Endothelial cell of coronary artery (primary cell): ENCODE measurements around the gene STX7. TPM values are rescaled to one million over a fixed set of nuclear protein-coding genes. Genes with fewer than 3 reads are reported as not detected.

ENCODE experiments used
- total RNA-seq: library from RNA; depleted of rRNA; stranded (reverse); fragments of >200 nt; gene quantifications from 2 replicates; pipeline ENCODE4 v1.2.3, GENCODE V29; 2014

The STX7 gene
- 29.4 and 36.1 TPM in 2 replicates for total RNA-seq

DNA sequence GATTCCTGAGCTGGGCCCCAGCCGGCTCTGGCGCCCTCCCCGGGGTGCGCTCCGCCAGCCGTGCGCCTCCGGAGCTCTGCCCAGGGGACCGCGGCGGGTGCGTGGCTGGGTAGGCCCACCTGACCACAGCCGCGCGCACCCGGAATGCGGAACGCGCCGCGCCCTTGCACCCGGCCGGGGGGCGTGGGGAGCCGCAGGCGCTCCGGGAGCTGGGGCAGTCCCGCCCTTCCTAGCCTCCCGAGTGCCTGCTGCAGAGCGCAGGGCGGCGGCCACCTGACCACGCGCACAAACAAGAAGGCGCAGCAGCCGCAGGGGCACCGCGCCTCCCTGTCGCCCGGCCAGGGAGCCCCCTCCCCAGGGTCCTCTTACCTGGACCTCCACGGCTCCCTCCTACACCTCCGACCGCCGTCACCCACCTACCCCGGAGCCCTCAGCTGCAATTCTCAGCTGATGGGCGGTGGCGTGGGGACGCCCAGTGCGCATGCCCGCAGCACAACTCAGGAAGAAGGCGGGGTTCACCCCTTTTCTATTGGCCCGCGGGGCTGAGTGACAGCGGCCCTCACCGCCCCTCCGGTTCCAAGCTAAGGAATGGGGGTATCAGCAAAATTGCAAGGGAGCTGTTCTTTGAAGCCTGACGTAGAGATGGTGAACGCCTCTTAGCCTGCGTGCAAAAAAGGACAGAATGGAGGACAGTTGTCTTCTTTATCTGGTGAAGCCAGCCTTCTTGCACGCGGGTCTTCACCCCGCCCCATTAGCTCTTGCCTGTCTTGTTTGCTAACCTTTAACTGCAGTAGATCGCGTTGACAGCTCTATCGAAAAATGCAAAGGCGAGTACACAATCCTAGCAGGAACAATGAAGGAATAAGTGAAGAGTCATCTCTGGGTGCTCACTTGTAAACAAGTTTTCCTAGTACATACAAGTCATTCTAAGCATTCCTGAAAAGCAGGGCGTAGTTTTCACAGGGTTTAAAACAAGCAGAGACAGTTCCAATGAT, at the start of gene STX7:
STX7 (minus strand) TSS at position 479 of the 995 bp plus-strand sequence. CDS start 9,586 bp downstream, outside the sequence.

GRCh38 chr6:132552372-132552771, 39.5 kb upstream of the STX7 start, which contains the start of gene TAAR8:
Gene TAAR8 (plus strand): TSS chr6:132552672. CDS start chr6:132552693, 21 bp downstream.

DNA sequence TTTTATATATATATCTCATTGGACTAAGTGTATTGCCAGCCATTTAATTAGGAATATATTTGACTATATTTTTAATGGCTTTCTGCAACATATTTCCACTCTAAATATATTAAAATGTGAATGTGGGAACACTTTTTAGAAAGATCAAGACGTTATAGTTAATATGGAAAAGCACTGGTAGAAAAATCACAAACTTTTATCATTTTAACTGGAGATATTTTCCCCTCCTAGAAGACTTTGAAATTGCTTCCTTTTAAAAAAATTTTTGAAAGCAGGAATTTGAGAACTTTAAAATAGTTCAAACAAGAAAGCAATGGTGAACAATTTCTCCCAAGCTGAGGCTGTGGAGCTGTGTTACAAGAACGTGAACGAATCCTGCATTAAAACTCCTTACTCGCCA, 25.1 kb upstream of the STX7 start, which contains the start of gene TAAR9:
TAAR9 (plus strand) TSS at position 301 of the 400 bp plus-strand sequence; CDS start at position 314, 13 bp downstream.

GRCh38 chr6:132400883-132401617, 111.9 kb downstream of the STX7 start, which contains the start of gene MOXD1:
Gene MOXD1 (minus strand): TSS chr6:132401475. CDS start chr6:132401426, 49 bp downstream.

Other genes with a start within 250 kb of the STX7 start
- gene MOXD1, start 111.6 kb downstream of the STX7 start, total RNA-seq: 0.09 TPM in 1 of 2 replicates, not detected in the other
- gene TAAR9, start 25.2 kb upstream of the STX7 start, total RNA-seq: not detected in 2 replicates
- gene TAAR8, start 39.6 kb upstream of the STX7 start, total RNA-seq: not detected in 2 replicates
- gene TAAR6, start 57.2 kb upstream of the STX7 start, total RNA-seq: not detected in 2 replicates
- not detected in 2 replicates for gene TAAR5, start 76.6 kb upstream of the STX7 start, total RNA-seq
- not detected in 2 replicates for gene TAAR2, start 111.2 kb upstream of the STX7 start, total RNA-seq
- not detected in 2 replicates for gene TAAR1, start 146.1 kb upstream of the STX7 start, total RNA-seq
- gene VNN1, start 200.9 kb upstream of the STX7 start, total RNA-seq: under 0.01 TPM in 1 of 2 replicates, not detected in the other
- gene VNN2, start 244.8 kb upstream of the STX7 start, total RNA-seq: not detected in 2 replicates